Right hindlimb (tissue), 1 donor: ENCODE data around the gene SLC22A3.
A peak's percentile ranks its signal among the peaks of the same experiment; 100 is the strongest.
"Not testable (repeated sequence)": the region's sequence is repeated elsewhere in the genome, so short reads cannot be mapped to it uniquely, and the experiment has no call there.

Experiments used
- DNase-seq: peaks from one replicate; pipeline ENCODE4 v3.0.0-alpha.2; 2018

The SLC22A3 gene

GRCh38 chr6:160337301-160337700 is 10.9 kb upstream of the SLC22A3 start:
- no peak for DNase-seq

- DNase-seq, result no peak
Observed at GRCh38 chr6:160337991-160338390, 10.2 kb upstream of the SLC22A3 start.

- no peak for DNase-seq
Observed at GRCh38 chr6:160343144-160343543, 5.0 kb upstream of the SLC22A3 start.

GRCh38 chr6:160344271-160344670 is 3.9 kb upstream of the SLC22A3 start:
- DNase-seq, result no peak

- no peak for DNase-seq
Observed at GRCh38 chr6:160347259-160348222, 637 bp upstream of the SLC22A3 start.

GRCh38 chr6:160349020-160349441 is 853 bp downstream of the SLC22A3 start:
- no peak for DNase-seq

GRCh38 chr6:160349814-160350350 is 1.7 kb downstream of the SLC22A3 start:
- no peak for DNase-seq

GRCh38 chr6:160353950-160354496 is 5.8 kb downstream of the SLC22A3 start:
- DNase-seq, result no peak

- no peak for DNase-seq
Observed at GRCh38 chr6:160355001-160355400, 6.8 kb downstream of the SLC22A3 start.

- peak; percentile 56 for DNase-seq
Observed at GRCh38 chr6:160356074-160356744, 8.0 kb downstream of the SLC22A3 start.

GRCh38 chr6:160357088-160357487 is 8.9 kb downstream of the SLC22A3 start:
- no peak for DNase-seq

- no peak for DNase-seq
Observed at GRCh38 chr6:160358225-160359119, 10.3 kb downstream of the SLC22A3 start.

GRCh38 chr6:160360955-160361354 is 12.8 kb downstream of the SLC22A3 start:
- DNase-seq, result no peak

- DNase-seq, result no peak
Observed at GRCh38 chr6:160362556-160362955, 14.4 kb downstream of the SLC22A3 start.

GRCh38 chr6:160363016-160363996 is 15.1 kb downstream of the SLC22A3 start:
- no peak for DNase-seq

- no peak for DNase-seq
Observed at GRCh38 chr6:160365117-160365516, 16.9 kb downstream of the SLC22A3 start.

- DNase-seq, result no peak
Observed at GRCh38 chr6:160367798-160368547, 19.8 kb downstream of the SLC22A3 start.

- DNase-seq, result no peak
Observed at GRCh38 chr6:160368670-160369069, 20.5 kb downstream of the SLC22A3 start.

GRCh38 chr6:160373601-160374000 is 25.4 kb downstream of the SLC22A3 start:
- DNase-seq, result not testable (repeated sequence)
